Activated T-helper 17 cell treated with anti-CD3 and anti-CD28 coated beads, Interleukin-2, amount 50 U/mL, for 72 hours (primary cell): ENCODE results near the gene PDLIM3. TPM values are rescaled to one million over a fixed set of nuclear protein-coding genes. Genes with fewer than 3 reads are reported as not detected.
"Not testable (repeated sequence)": the region's sequence is repeated elsewhere in the genome, so short reads cannot be mapped to it uniquely, and the experiment has no call there.

Source experiments
- ATAC-seq: fragments of 150-1000 bp; cut with Tn5 transposase; replicated peaks from 2 replicates; pipeline ENCODE4 v1.10.0; 2021; ENCODE audit warnings: mild to moderate bottlenecking, moderate library complexity
- H3K27ac Mint-ChIP-seq: one replicate; pipeline ENCODE4 v1.8.0; 2022; ENCODE audit warnings: mixed read lengths
- H3K27me3 Mint-ChIP-seq: one replicate; pipeline ENCODE4 v1.8.0; 2022; ENCODE audit warnings: mixed read lengths
- H3K36me3 Mint-ChIP-seq: one replicate; pipeline ENCODE4 v1.8.0; 2022; ENCODE audit warnings: low read depth, mild to moderate bottlenecking, mixed read lengths
- H3K4me1 Mint-ChIP-seq: one replicate; pipeline ENCODE4 v1.8.0; 2022; ENCODE audit warnings: mixed read lengths
- H3K4me3 Mint-ChIP-seq: one replicate; pipeline ENCODE4 v1.8.0; 2022; ENCODE audit warnings: mild to moderate bottlenecking, mixed read lengths
- H3K9me3 Mint-ChIP-seq: one replicate; pipeline ENCODE4 v1.8.0; 2022; ENCODE audit warnings: mixed read lengths
- total RNA-seq, 2 donors: library from RNA; stranded (reverse); gene quantifications; one replicate each; pipeline ENCODE4 v1.2.3, GENCODE V29; 2022

PDLIM3 gene
- total RNA-seq, 2 donors from 2014 or later = not detected

GRCh38 chr4:185564349-185564748, 29.0 kb upstream of the PDLIM3 start:
- no peak for ATAC-seq
- Mint-ChIP-seq H3K4me1 (no peaks in the 10 kb centered on the region), H3K27ac (no peak overlapping the region), H3K27me3 (peaks cover 12% of the 10 kb centered on the region), H3K9me3 (peaks cover 4% of the 10 kb centered on the region), H3K36me3 (no peaks in the 10 kb centered on the region), H3K4me3 (no peak overlapping the region)

- Mint-ChIP-seq H3K4me3 (no peak overlapping the region), H3K36me3 (no peaks in the 10 kb centered on the region), H3K9me3 (peaks cover 4% of the 10 kb centered on the region), H3K4me1 (no peaks in the 10 kb centered on the region), H3K27ac (no peak overlapping the region), H3K27me3 (peaks cover 30% of the 10 kb centered on the region)
- ATAC-seq = no peak
These were observed 27.2 kb upstream of the PDLIM3 start for GRCh38 chr4:185562531-185562930.

GRCh38 chr4:185560316-185560715, 25.0 kb upstream of the PDLIM3 start:
- no peaks in the 10 kb centered on the region for H3K4me1 Mint-ChIP-seq
- H3K4me3 Mint-ChIP-seq = no peak overlapping the region
- ATAC-seq = no peak
- peaks cover 46% of the 10 kb centered on the region for H3K27me3 Mint-ChIP-seq
- H3K36me3 Mint-ChIP-seq = no peaks in the 10 kb centered on the region
- peaks cover 4% of the 10 kb centered on the region for H3K9me3 Mint-ChIP-seq
- H3K27ac Mint-ChIP-seq = no peak overlapping the region

- Mint-ChIP-seq H3K27ac (no peak overlapping the region), H3K4me3 (no peak overlapping the region), H3K4me1 (no peaks in the 10 kb centered on the region), H3K36me3 (no peaks in the 10 kb centered on the region), H3K9me3 (peaks cover 4% of the 10 kb centered on the region), H3K27me3 (peaks cover 46% of the 10 kb centered on the region)
- no peak for ATAC-seq
These were observed 24.6 kb upstream of the PDLIM3 start for GRCh38 chr4:185559915-185560281.

- H3K27me3 Mint-ChIP-seq = peaks cover 46% of the 10 kb centered on the region
- not testable (repeated sequence) for H3K9me3 Mint-ChIP-seq, H3K4me1 Mint-ChIP-seq, H3K36me3 Mint-ChIP-seq, ATAC-seq, H3K4me3 Mint-ChIP-seq, H3K27ac Mint-ChIP-seq
These were observed 24.1 kb upstream of the PDLIM3 start for GRCh38 chr4:185559251-185559914.

GRCh38 chr4:185554365-185555126, 19.2 kb upstream of the PDLIM3 start:
- Mint-ChIP-seq H3K27ac (no peak overlapping the region), H3K27me3 (peaks cover 35% of the 10 kb centered on the region), H3K4me3 (no peak overlapping the region), H3K4me1 (no peaks in the 10 kb centered on the region), H3K9me3 (no peaks in the 10 kb centered on the region), H3K36me3 (no peaks in the 10 kb centered on the region)
- ATAC-seq = no peak

- Mint-ChIP-seq H3K4me3 (no peak overlapping the region), H3K36me3 (no peaks in the 10 kb centered on the region), H3K9me3 (no peaks in the 10 kb centered on the region), H3K4me1 (no peaks in the 10 kb centered on the region), H3K27ac (no peak overlapping the region), H3K27me3 (peaks cover 14% of the 10 kb centered on the region)
- no peak for ATAC-seq
These were observed 16.9 kb upstream of the PDLIM3 start for GRCh38 chr4:185552254-185552653.

GRCh38 chr4:185550933-185551332, 15.6 kb upstream of the PDLIM3 start:
- Mint-ChIP-seq H3K4me1 (no peaks in the 10 kb centered on the region), H3K27ac (no peak overlapping the region), H3K27me3 (peaks cover 7% of the 10 kb centered on the region), H3K36me3 (no peaks in the 10 kb centered on the region), H3K4me3 (no peak overlapping the region), H3K9me3 (no peaks in the 10 kb centered on the region)
- ATAC-seq = no peak

GRCh38 chr4:185549095-185549639, 13.9 kb upstream of the PDLIM3 start:
- ATAC-seq = no peak
- no peaks in the 10 kb centered on the region for H3K36me3 Mint-ChIP-seq
- no peaks in the 10 kb centered on the region for H3K4me1 Mint-ChIP-seq
- no peaks in the 10 kb centered on the region for H3K9me3 Mint-ChIP-seq
- peaks cover 4% of the 10 kb centered on the region for H3K27me3 Mint-ChIP-seq
- H3K4me3 Mint-ChIP-seq = no peak overlapping the region
- no peak overlapping the region for H3K27ac Mint-ChIP-seq

- Mint-ChIP-seq H3K9me3 (no peaks in the 10 kb centered on the region), H3K27ac (no peak overlapping the region), H3K4me3 (no peak overlapping the region), H3K27me3 (peaks cover 4% of the 10 kb centered on the region), H3K4me1 (no peaks in the 10 kb centered on the region), H3K36me3 (no peaks in the 10 kb centered on the region)
- ATAC-seq = no peak
These were observed 13.3 kb upstream of the PDLIM3 start for GRCh38 chr4:185548587-185548986.

GRCh38 chr4:185546335-185546734, 11.0 kb upstream of the PDLIM3 start:
- ATAC-seq = no peak
- peaks cover 17% of the 10 kb centered on the region for H3K27me3 Mint-ChIP-seq
- H3K4me1 Mint-ChIP-seq = no peaks in the 10 kb centered on the region
- H3K4me3 Mint-ChIP-seq = no peak overlapping the region
- H3K36me3 Mint-ChIP-seq = no peaks in the 10 kb centered on the region
- no peak overlapping the region for H3K27ac Mint-ChIP-seq
- no peaks in the 10 kb centered on the region for H3K9me3 Mint-ChIP-seq

- no peak for ATAC-seq
- no peak overlapping the region for H3K27ac Mint-ChIP-seq
- H3K27me3 Mint-ChIP-seq = peaks cover 19% of the 10 kb centered on the region
- H3K4me1 Mint-ChIP-seq = no peaks in the 10 kb centered on the region
- no peak overlapping the region for H3K4me3 Mint-ChIP-seq
- no peaks in the 10 kb centered on the region for H3K9me3 Mint-ChIP-seq
- no peaks in the 10 kb centered on the region for H3K36me3 Mint-ChIP-seq
These were observed 7.5 kb upstream of the PDLIM3 start for GRCh38 chr4:185542626-185543315.

GRCh38 chr4:185541251-185541727, 6.0 kb upstream of the PDLIM3 start:
- Mint-ChIP-seq H3K4me1 (no peaks in the 10 kb centered on the region), H3K36me3 (no peaks in the 10 kb centered on the region), H3K9me3 (no peaks in the 10 kb centered on the region), H3K27ac (no peak overlapping the region), H3K27me3 (peaks cover 22% of the 10 kb centered on the region), H3K4me3 (no peak overlapping the region)
- ATAC-seq = no peak

- H3K9me3 Mint-ChIP-seq = no peaks in the 10 kb centered on the region
- no peaks in the 10 kb centered on the region for H3K36me3 Mint-ChIP-seq
- no peak for ATAC-seq
- H3K27me3 Mint-ChIP-seq = peaks cover 28% of the 10 kb centered on the region
- no peak overlapping the region for H3K4me3 Mint-ChIP-seq
- no peaks in the 10 kb centered on the region for H3K4me1 Mint-ChIP-seq
- no peak overlapping the region for H3K27ac Mint-ChIP-seq
These were observed 5.3 kb upstream of the PDLIM3 start for GRCh38 chr4:185540487-185541120.
